K562 (cell line): ENCODE results near the gene RERE. TPM values are rescaled to one million over a fixed set of nuclear protein-coding genes. Genes with fewer than 3 reads are reported as not detected.

Source experiments
- DNMT1 ChIP-seq: fragments of 450-650 bp; IDR thresholded peaks from 2 replicates; pipeline ENCODE4 v1.6.1; 2016; ENCODE audit warnings: antibody characterized with exemption, mild to moderate bottlenecking
- ETV6 ChIP-seq, 3 experiments: fragments of 150-350 bp in 1 of 3; sonication (generic) in 1 of 3; formaldehyde crosslinking in 1 of 3; IDR thresholded peaks; 2 replicates each; pipeline versions ENCODE4 v1.6.1 to v1.8.0; 2014 to 2022; ENCODE audit warnings: borderline replicate concordance in 2 of 3, low read depth in 2 of 3, antibody characterized with exemption in 1 of 3, low read length in 1 of 3, mild to moderate bottlenecking in 1 of 3, missing genetic modification reagents in 1 of 3
- HNRNPLL ChIP-seq: fragments of 200-400 bp; formaldehyde crosslinking; IDR thresholded peaks from 2 replicates; pipeline ENCODE4 v1.6.1; 2017; ENCODE audit warnings: low read length, low read depth, mild to moderate bottlenecking; ENCODE audit not compliant: poor library complexity, severe bottlenecking
- MTF1 ChIP-seq: fragments of 250-450 bp; sonication (Bioruptor Pico); IDR thresholded peaks from 2 replicates; pipeline ENCODE4 v1.9.0; 2021; ENCODE audit warnings: moderate library complexity, mild to moderate bottlenecking, inconsistent platforms, borderline replicate concordance
- NONO ChIP-seq, 2 experiments: fragments of 200-400 bp in 1 of 2; fragments of 450-650 bp in 1 of 2; formaldehyde crosslinking in 1 of 2; IDR thresholded peaks; 2 replicates each; pipeline ENCODE4 v1.6.1; 2017; ENCODE audit warnings: low read depth in 2 of 2, mild to moderate bottlenecking in 2 of 2, moderate library complexity in 2 of 2, low read length in 1 of 2
- POLR2B ChIP-seq: fragments of 450-650 bp; IDR thresholded peaks from 2 replicates; pipeline ENCODE4 v1.6.1; 2018; ENCODE audit warnings: low read depth; ENCODE audit not compliant: partially characterized antibody
- RBM25 ChIP-seq: fragments of 200-400 bp; formaldehyde crosslinking; IDR thresholded peaks from 2 replicates; pipeline ENCODE4 v1.6.1; 2018; ENCODE audit warnings: low read length, low read depth, moderate library complexity; ENCODE audit not compliant: severe bottlenecking
- TEAD2 ChIP-seq: fragments of 450-650 bp; IDR thresholded peaks from 2 replicates; pipeline ENCODE4 v1.6.1; 2016; ENCODE audit warnings: missing genetic modification characterization, control low read depth, missing compliant biosample characterization
- ZBTB5 ChIP-seq: fragments of 450-650 bp; IDR thresholded peaks from 2 replicates; pipeline ENCODE4 v1.6.1; 2017; ENCODE audit warnings: antibody characterized with exemption
- ZNF277 ChIP-seq: fragments of 250-450 bp; sonication (Bioruptor Pico); IDR thresholded peaks from 2 replicates; pipeline ENCODE4 v1.8.0; 2022; ENCODE audit warnings: inconsistent platforms, mild to moderate bottlenecking, moderate library complexity, borderline replicate concordance
- ZNF407 ChIP-seq: fragments of 450-650 bp; IDR thresholded peaks from 2 replicates; pipeline ENCODE4 v1.6.1; 2016; ENCODE audit warnings: low read depth
- ZNF431 ChIP-seq: sonication (generic); formaldehyde crosslinking; IDR thresholded peaks from 2 replicates; pipeline ENCODE4 v1.8.0; 2022; ENCODE audit warnings: mild to moderate bottlenecking, missing genetic modification reagents
- polyA plus RNA-seq, 8 experiments: library from polyadenylated mRNA; depleted of rRNA in 4 of 8; stranded (reverse) in 5 of 8; unstranded in 3 of 8; fragments of >200 nt; fragmentation: Nextera tagmentation in 2 of 8; fragmentation: Illumina TruSeq in 1 of 8; extraction: Ambion mirVana in 2 of 8; extraction: Trizol in 1 of 8; gene quantifications; 2 replicates each; pipeline versions ENCODE4 v1.2.1 to v1.2.3, GENCODE V29; 2011 to 2014; ENCODE audit warnings: inconsistent platforms in 1 of 8, missing spikeins in 1 of 8
- total RNA-seq, 7 experiments: library from RNA; depleted of rRNA in 6 of 7; stranded (reverse); fragments of >200 nt in 6 of 7; fragmentation: Illumina TruSeq in 2 of 7; extraction: Trizol in 2 of 7; gene quantifications; 2 replicates each; pipeline versions ENCODE4 v1.2.1 to v1.2.3, GENCODE V29; 2011 to 2021; ENCODE audit warnings: low replicate concordance in 1 of 7

The RERE gene
- total and polyA plus RNA-seq, 9 of the 15 experiments (the other 6 are each of a cell fraction or from before 2014, with no cell fraction given) = 3.0 to 51.5 (median 13.4) TPM

- TF ChIP-seq TEAD2 (no peak), ETV6 (IDR thresholded peaks at IDR 0.05; ENCODE audit: borderline replicate concordance in 1 of 2, low read depth in 2 of 2, low read length in 1 of 2) (no peak), ETV6 (CRISPR knock-in tag; IDR thresholded peaks at IDR 0.05; ENCODE audit: borderline replicate concordance) (no peak), DNMT1 (no peak), ZBTB5 (no peak), ZNF277 (CRISPR knock-in tag) (no peak), ZNF407 (no peak), ZNF431 (CRISPR knock-in tag) (no peak), NONO (IDR thresholded peaks at IDR 0.05; ENCODE audit: low read depth in 2 of 2, low read length in 1 of 2) (0 out of 4 replicates have a peak, but pooled peaks of 1 of the 2 experiments have one; percentile 21), MTF1 (CRISPR knock-in tag) (no peak), HNRNPLL (peak; percentile 40), RBM25 (no peak), POLR2B (no peak)
Observed at GRCh38 chr1:8423692-8424538, 393.5 kb downstream of the RERE start (continued).
